HCT116 (cell line): ENCODE measurements around the gene SMIM3. TPM values are rescaled to one million over a fixed set of nuclear protein-coding genes. Genes with fewer than 3 reads are reported as not detected.

ENCODE experiments used
- ATAC-seq: fragments of 200-7000 bp; cut with Tn5 transposase; 2 replicates; pipeline ENCODE4 v1.9.1; 2020; ENCODE audit warnings: mild to moderate bottlenecking, moderate library complexity
- BruUV-seq: library from RNA; stranded (reverse); fragments of 400-500 nt; replicated peaks from 2 replicates; lab custom pipeline; 2021; lab: Mats Ljungman, UMichigan
- CTCF ChIA-PET: fragments of 300-600 bp; sonication (Branson Sonifier 250); formaldehyde crosslinking; loops from one replicate; lab custom pipeline; 2021; ENCODE audit warnings: antibody characterized with exemption; lab: Charles Lee
- POLR2A ChIA-PET: fragments of 300-600, 350-600 bp; sonication (Branson Sonifier 250); formaldehyde crosslinking; loops from one replicate; lab custom pipeline; 2021; ENCODE audit warnings: antibody characterized with exemption; lab: Charles Lee
- RAD21 ChIA-PET, 2 experiments: fragments of 300-600 bp; sonication (Branson Sonifier 250); formaldehyde crosslinking; loops; one replicate each; lab custom pipeline; 2023; ENCODE audit warnings: low total read pairs in 2 of 2; ENCODE audit not compliant: uncharacterized antibody in 2 of 2, unreplicated experiment in 2 of 2, low non-redundant PET in 1 of 2; lab: Charles Lee
- DNase-seq: peaks from one replicate; pipeline ENCODE4 v3.0.0-alpha.2; 2010; ENCODE audit warnings: low read depth, low spot score
- H2AFZ ChIP-seq: fragments of 200-600 bp; shearing (Covaris generic), sonication (generic); 2 replicates; pipeline ENCODE4 v1.6.1; 2017; ENCODE audit warnings: low read depth, mixed run types, mixed read lengths, antibody characterized with exemption, low read length; ENCODE audit not compliant: poor library complexity, severe bottlenecking
- H3K27ac ChIP-seq: 2 replicates; pipeline ENCODE4 v1.5.1; 2012; ENCODE audit warnings: low read depth, low read length
- H3K27me3 ChIP-seq: fragments of 200-600 bp; sonication (generic); 2 replicates; pipeline ENCODE4 v1.6.1; 2016; ENCODE audit warnings: mixed run types, low read length, mixed read lengths; ENCODE audit not compliant: insufficient read depth
- H3K36me3 ChIP-seq, 2 experiments: fragments of 200-500 bp in 1 of 2; fragments of 200-600 bp in 1 of 2; sonication (Bioruptor generic) in 1 of 2; sonication (generic) in 1 of 2; 2 replicates each; pipeline versions ENCODE4 v1.5.1 to v1.6.1; 2014 to 2016; ENCODE audit warnings: low read length in 2 of 2, inconsistent platforms in 1 of 2, mixed read lengths in 1 of 2, mixed run types in 1 of 2; ENCODE audit not compliant: insufficient read depth in 2 of 2, control insufficient read depth in 1 of 2
- H3K4me1 ChIP-seq, 2 experiments: fragments of 200-600 bp in 1 of 2; sonication (generic) in 1 of 2; 2 replicates each; pipeline versions ENCODE4 v1.5.1 to v1.6.1; 2012 to 2017; ENCODE audit warnings: low read length in 2 of 2, inconsistent platforms in 1 of 2, mild to moderate bottlenecking in 1 of 2, mixed read lengths in 1 of 2, mixed run types in 1 of 2, moderate library complexity in 1 of 2; ENCODE audit not compliant: insufficient read depth in 2 of 2, control insufficient read depth in 1 of 2
- H3K4me2 ChIP-seq: fragments of 200-600 bp; sonication (generic); 2 replicates; pipeline ENCODE4 v1.6.1; 2017; ENCODE audit warnings: mixed run types, low read length, mixed read lengths
- H3K4me3 ChIP-seq, 2 experiments: fragments of 200-600 bp in 1 of 2; sonication (generic) in 1 of 2; replicated peaks in 1 of 2; 2 replicates each; pipeline ENCODE4 v1.5.1; 2011 to 2016; ENCODE audit warnings: low read length in 2 of 2, control low read depth in 1 of 2, low read depth in 1 of 2, mild to moderate bottlenecking in 1 of 2, mixed read lengths in 1 of 2, mixed run types in 1 of 2
- H3K79me2 ChIP-seq: fragments of 200-600 bp; sonication (generic); 2 replicates; pipeline ENCODE4 v1.6.1; 2017; ENCODE audit warnings: mild to moderate bottlenecking, mixed run types, low read length, moderate library complexity, mixed read lengths; ENCODE audit not compliant: insufficient read depth
- H3K9ac ChIP-seq: fragments of 200-600 bp; sonication (generic); 2 replicates; pipeline ENCODE4 v1.6.1; 2016; ENCODE audit warnings: low read length, mixed read lengths
- H3K9me2 ChIP-seq: fragments of 200-600 bp; sonication (generic), shearing (Covaris generic); 2 replicates; pipeline ENCODE4 v1.6.1; 2017; ENCODE audit warnings: mixed run types, mild to moderate bottlenecking, moderate library complexity; ENCODE audit not compliant: insufficient read depth
- H3K9me3 ChIP-seq, 2 experiments: fragments of 200-500 bp in 1 of 2; fragments of 200-600 bp in 1 of 2; sonication (Bioruptor generic) in 1 of 2; sonication (generic) in 1 of 2; 2 replicates each; pipeline ENCODE4 v1.6.1; 2014 to 2017; ENCODE audit warnings: low read length in 2 of 2, mixed read lengths in 2 of 2, inconsistent platforms in 1 of 2, low read depth in 1 of 2, mild to moderate bottlenecking in 1 of 2, mixed run types in 1 of 2, moderate library complexity in 1 of 2; ENCODE audit not compliant: control insufficient read depth in 1 of 2, insufficient read depth in 1 of 2
- H4K20me1 ChIP-seq: fragments of 200-600 bp; sonication (generic), shearing (Covaris generic); 2 replicates; pipeline ENCODE4 v1.6.1; 2017; ENCODE audit warnings: mixed run types, mild to moderate bottlenecking, moderate library complexity; ENCODE audit not compliant: insufficient read depth
- CBX3 ChIP-seq: IDR thresholded peaks from 2 replicates; pipeline ENCODE4 v1.6.1; 2012; ENCODE audit warnings: low read depth
- CEBPB ChIP-seq: IDR thresholded peaks from 2 replicates; pipeline ENCODE4 v1.6.1; 2012; ENCODE audit warnings: low read depth
- CTCF ChIP-seq, 3 experiments: fragments of 200-600 bp in 1 of 3; sonication (generic) in 1 of 3; IDR thresholded peaks in 2 of 3; conservative IDR thresholded peaks in 1 of 3; 2 replicates each; pipeline ENCODE4 v1.5.1; 2012 to 2017; ENCODE audit warnings: low read depth in 2 of 3, low read length in 2 of 3, antibody characterized with exemption in 1 of 3, borderline replicate concordance in 1 of 3, control low read depth in 1 of 3, mild to moderate bottlenecking in 1 of 3, mixed read lengths in 1 of 3, mixed run types in 1 of 3, moderate library complexity in 1 of 3; ENCODE audit not compliant: insufficient read depth in 1 of 3
- EZH2 ChIP-seq: fragments of 200-600 bp; sonication (generic); IDR thresholded peaks from 2 replicates; pipeline ENCODE4 v1.6.1; 2017; ENCODE audit warnings: antibody characterized with exemption, mixed run types
- JUND ChIP-seq: IDR thresholded peaks from 2 replicates; pipeline ENCODE4 v1.6.1; 2012
- POLR2A ChIP-seq: IDR thresholded peaks from 2 replicates; pipeline ENCODE4 v1.7.0; 2011; ENCODE audit warnings: borderline replicate concordance; ENCODE audit not compliant: insufficient read depth, insufficient read length; ENCODE audit errors: extremely low read depth
- POLR2AphosphoS5 ChIP-seq: IDR thresholded peaks from 2 replicates; pipeline ENCODE4 v1.6.1; 2011; ENCODE audit warnings: mild to moderate bottlenecking, low read depth, low read length, moderate library complexity
- RAD21 ChIP-seq: IDR thresholded peaks from 2 replicates; pipeline ENCODE4 v1.6.1; 2012; ENCODE audit warnings: low read depth, mild to moderate bottlenecking
- SIN3A ChIP-seq: IDR thresholded peaks from 2 replicates; pipeline ENCODE4 v1.6.1; 2012; ENCODE audit warnings: low read depth
- SRF ChIP-seq: IDR thresholded peaks from 2 replicates; pipeline ENCODE4 v1.6.1; 2012; ENCODE audit warnings: low read depth
- TCF7L2 ChIP-seq: IDR thresholded peaks from 2 replicates; pipeline ENCODE4 v1.7.0; 2011; ENCODE audit warnings: borderline replicate concordance, inconsistent platforms; ENCODE audit not compliant: insufficient read depth, insufficient read length; ENCODE audit errors: extremely low read depth
- YY1 ChIP-seq: IDR thresholded peaks from 2 replicates; pipeline ENCODE4 v1.6.1; 2011; ENCODE audit warnings: low read length, low read depth, moderate library complexity, mild to moderate bottlenecking; ENCODE audit not compliant: insufficient replicate concordance; ENCODE audit errors: extremely low read depth
- ZBTB33 ChIP-seq: IDR thresholded peaks from 2 replicates; pipeline ENCODE4 v1.6.1; 2011; ENCODE audit warnings: mild to moderate bottlenecking, low read length, moderate library complexity; ENCODE audit not compliant: insufficient replicate concordance; ENCODE audit errors: extremely low read depth
- ZFX ChIP-seq: fragments of 450-650 bp; IDR thresholded peaks from 2 replicates; pipeline ENCODE4 v1.6.1; 2017
- intact Hi-C: fragments of 100-400 bp; cut with micrococcal nuclease; formaldehyde crosslinking; loops from 2 replicates; pipeline ENCODE4 v1.10.0; 2022
- total RNA-seq: library from RNA; stranded (reverse); gene quantifications from one replicate; pipeline ENCODE4 v1.2.1, GENCODE V29; 2021; ENCODE audit not compliant: unreplicated experiment

The SMIM3 gene
- total RNA-seq, 1 experiment from 2014 or later: 35.4 TPM

- Histone ChIP-seq H4K20me1 (no peaks in the 10 kb centered on the region), H3K79me2 (peaks cover 11% of the 10 kb centered on the region), H3K4me2 (no peak overlapping the region), H3K36me3 (no peaks in the 10 kb centered on the region), H3K27me3 (no peaks in the 10 kb centered on the region), H3K9ac (no peak overlapping the region), H3K4me1 (peaks cover 4 to 20% of the 10 kb centered on the region in 2 experiments), H3K9me2 (no peaks in the 10 kb centered on the region), H3K4me3 (no peak overlapping the region), H2AFZ (no peak overlapping the region), H3K27ac (no peak overlapping the region), H3K9me3 (no peaks in the 10 kb centered on the region)
- intact Hi-C loops: no loop called here
- TF ChIP-seq EZH2 (no peak), POLR2AphosphoS5 (no peak), SRF (no peak), CTCF (IDR thresholded peaks at IDR 0.05 in 2 of 3, conservative IDR thresholded peaks at IDR 0.05 in 1 of 3; ENCODE audit: borderline replicate concordance in 1 of 3, insufficient read depth in 1 of 3, low read depth in 2 of 3, low read length in 2 of 3) (no peak), CBX3 (no peak), CEBPB (no peak), TCF7L2 (no peak), JUND (no peak), SIN3A (no peak), POLR2A (no peak), ZBTB33 (no peak), ZFX (no peak), YY1 (no peak), RAD21 (no peak)
- ATAC-seq (no peak), DNase-seq (no peak)
- POLR2A ChIA-PET: no interaction called here
- RAD21 ChIA-PET: no interaction called here
- BruUV-seq: no TSS peak
- CTCF ChIA-PET: no interaction called here
These were observed 16.3 kb upstream of the SMIM3 start for GRCh38 chr5:150762211-150762610.
